Activated CD4-positive, CD25-positive, alpha-beta regulatory T cell treated with anti-CD3 and anti-CD28 coated beads, Interleukin-2, amount 50 U/mL, for 24 hours (primary cell): ENCODE data around the gene IL17RB.

Source experiments
- ATAC-seq, 2 donors: fragments of 150-1000 bp; cut with Tn5 transposase; one replicate each; pipeline ENCODE4 v1.10.0; 2021; ENCODE audit warnings: mild to moderate bottlenecking in 1 of 2, moderate library complexity in 1 of 2

Gene IL17RB

DNA sequence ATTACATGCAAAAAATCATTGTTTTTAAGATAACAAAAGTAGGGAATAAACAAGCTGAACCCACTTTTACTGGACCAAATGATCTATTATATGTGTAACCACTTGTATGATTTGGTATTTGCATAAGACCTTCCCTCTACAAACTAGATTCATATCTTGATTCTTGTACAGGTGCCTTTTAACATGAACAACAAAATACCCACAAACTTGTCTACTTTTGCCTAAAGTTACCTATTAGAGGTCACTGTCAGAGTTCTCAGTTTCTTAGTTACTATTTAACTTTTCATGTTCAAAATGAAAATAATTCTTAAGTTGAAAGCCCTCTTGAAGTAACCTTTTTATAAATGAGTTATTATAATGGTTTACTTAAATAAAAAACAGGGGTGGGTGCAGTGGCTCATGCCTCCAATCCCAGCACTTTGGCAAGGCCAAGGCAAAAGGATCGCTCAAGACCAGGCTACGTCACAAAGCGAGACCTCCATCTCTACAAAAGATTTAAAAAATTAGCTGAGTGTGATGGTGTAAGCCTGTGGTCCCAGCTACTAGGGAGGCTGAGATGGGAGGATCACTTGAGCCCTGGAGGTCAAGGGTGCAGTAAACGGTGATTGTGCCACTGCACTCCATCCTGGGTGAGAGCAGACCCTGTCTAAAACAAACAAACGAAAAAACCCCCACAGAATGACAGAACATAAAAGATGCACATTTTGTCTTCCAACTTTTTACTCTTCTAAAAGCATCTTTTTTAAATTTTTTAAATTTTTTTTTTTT, 19.5 kb downstream of the IL17RB start:
- ATAC-seq, result no peak

DNA sequence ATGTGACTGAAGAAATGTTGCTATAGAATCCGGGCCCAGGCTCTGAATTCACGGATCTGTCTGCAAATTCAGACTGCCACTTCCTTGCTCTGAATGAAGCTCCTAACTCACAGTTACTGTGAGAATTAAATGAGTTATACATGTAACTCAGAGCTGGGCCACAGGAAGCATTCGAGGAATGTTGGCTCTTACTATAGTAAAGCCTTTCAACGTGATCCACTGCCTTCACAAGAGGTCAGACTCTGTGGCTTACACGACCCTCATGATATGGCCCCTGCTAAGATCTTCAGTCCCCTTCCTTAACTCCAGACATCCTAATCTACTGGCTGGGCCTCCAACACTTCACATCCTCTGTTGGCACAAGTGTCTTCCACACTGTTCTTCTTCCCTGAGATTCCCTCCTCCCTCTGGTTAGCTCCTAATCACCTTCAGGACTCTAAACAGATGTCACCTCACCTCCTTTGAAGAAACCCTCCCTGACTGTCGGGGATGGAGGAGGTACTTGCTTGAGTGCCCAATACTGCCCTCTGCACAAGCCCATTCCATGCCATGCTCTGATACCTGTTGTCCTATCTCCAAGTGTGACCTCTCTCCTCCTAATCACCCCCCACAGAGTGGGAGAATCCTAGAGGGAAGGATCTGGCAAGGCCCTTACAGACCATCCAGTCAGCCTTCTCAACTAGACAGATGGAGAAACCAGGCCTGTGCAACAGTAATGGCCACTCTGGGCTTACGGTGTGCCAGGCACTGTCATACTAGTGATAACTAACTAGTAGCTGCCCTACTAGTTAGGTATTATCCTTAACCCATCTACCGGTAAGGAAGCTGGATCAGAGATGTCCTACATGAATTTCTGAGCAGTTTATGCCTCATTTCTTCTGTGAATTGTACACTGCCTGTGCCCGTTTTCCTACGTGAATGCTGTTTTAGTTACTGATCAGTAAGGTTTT, 34.3 kb downstream of the IL17RB start:
- no peak for ATAC-seq

DNA sequence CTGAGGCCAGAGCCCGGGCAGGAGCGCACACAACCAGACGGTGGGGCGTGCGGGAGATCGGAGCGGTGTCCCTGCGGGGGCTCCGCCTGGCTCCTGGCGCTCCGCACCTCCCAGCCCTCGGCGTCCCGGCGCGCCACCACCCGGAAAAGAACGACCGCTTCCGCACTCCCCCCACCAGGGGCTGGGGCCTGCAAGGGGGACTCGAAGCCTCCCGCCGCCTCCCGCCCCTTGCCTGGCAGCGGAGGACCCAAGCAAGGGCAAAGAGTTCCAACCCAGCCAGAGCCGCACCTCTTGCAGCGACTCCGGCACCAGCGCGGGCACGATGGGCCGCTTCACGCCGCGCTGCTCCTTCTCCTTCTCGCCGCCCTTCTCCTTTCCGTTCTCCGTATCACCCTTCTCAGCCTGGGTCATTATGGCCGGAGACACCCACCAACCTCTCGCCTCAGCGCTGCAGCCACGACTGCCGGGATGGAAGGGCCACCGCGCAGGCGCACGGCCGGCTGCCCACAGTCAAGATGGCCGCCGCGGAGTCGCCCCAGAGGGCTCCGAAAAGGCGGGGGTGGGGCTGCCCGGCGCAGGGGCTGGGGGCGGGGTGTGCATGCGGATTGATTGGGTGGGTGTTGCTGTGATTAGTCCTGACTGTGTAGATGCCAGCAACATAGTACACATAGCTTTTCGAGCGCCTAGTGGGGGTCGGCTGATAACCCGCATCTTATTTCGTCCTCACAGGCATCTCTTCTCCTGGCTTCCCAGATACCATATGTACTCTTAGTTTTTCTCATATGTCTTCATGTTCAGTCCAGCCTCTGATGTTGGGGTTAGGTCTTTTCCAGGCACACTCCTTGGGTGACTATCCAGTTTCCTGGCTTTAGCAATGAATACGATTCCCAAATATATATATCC, 35.6 kb downstream of the IL17RB start, which contains the start of gene ACTR8:
Gene ACTR8 (minus strand): TSS at position 462 of the 903 bp plus-strand sequence. CDS start 51 bp downstream, at position 411.
- ATAC-seq, result peak; percentile 90 to 93

DNA sequence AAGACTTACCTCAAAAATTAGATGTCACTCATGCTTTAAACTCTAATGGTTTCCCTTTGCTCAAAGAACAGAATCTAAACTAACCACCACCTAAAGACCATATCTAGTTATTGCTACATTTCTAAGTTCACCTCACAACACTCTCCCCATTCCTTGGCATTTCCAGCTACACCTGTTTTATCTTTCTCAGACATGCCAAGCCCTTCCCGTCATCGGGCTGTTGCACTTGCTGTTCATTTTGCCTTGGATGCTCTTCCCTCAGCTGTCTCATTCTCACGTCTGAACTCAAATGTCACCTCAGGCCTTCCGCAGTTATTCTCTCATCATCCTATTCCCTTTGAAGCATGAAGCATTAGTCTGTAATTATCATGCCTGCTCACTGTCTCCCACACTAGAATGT, 36.6 kb downstream of the IL17RB start:
- no peak for ATAC-seq

DNA sequence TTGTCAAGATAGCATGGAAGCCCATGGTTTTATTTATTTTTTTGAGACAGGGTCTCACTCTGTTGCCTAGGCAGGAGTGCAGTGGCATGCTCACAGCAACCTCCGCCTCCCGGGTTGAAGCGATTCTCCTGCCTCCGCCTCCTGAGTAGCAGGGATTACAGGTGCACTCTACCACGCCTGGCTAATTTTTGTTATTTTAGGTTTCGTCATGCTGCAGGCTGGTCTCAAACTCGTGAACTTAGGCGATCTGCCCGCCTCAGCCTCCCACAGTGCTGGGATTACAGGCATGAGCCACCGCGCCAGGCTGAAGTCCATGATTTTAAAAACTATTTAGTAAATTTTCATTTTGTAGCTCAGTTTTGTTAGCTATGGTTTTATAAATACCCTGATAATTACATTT, 38.3 kb downstream of the IL17RB start:
- ATAC-seq, result no peak

DNA sequence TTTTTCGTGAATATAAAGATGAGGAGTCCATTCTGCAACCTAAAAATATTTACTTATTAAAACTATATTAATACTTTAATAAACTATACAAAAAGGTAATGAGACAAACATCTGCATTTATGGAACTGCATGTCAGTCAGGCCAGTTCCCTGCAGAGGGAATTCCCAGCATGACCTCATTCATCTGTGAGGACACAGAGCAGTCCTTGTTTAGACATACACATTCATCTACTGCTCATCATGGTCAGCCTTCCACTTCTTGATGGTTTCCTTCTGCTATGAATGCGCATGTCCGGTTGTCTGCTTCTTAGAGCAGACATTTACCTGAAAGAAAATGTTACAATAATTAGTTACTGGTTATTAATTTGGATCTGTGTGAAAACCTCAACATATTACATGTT, 38.9 kb downstream of the IL17RB start:
- no peak for ATAC-seq

DNA sequence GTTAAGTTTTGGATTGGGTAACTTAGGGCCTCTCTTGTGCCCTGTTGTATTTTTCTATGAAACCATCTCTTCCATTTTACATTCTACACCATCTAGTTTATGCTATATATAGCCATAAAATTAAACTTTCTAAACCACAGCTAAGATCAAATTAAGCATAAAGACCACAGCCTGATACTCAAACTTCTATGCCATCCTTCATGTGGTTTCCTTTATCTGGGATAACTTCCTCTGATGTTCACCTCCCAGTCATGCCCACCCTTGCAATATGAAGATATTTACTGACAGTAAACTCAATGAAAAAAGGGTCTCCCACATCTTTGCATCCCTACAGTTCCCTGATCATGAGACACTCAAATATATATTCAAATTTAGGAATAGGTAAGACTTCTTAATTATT, 41.1 kb downstream of the IL17RB start:
- ATAC-seq, result no peak

DNA sequence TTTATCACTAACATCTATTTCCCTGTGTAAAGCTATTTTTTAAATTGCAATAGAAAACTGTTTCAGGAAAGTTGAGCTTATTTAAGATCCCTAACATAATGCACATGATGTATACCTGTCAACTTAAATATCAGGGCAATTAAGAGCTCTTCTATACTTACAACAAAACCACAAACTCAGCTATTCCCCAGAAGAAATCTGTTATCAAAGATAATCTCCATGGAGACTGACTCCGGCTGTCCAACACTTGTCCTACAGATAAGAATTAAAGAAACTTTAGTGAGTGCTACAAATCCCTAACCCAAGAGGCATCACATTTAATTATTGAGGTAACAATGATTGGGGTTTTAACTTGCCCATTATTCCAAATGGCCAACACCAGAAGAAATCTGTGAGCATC, 41.9 kb downstream of the IL17RB start:
- no peak for ATAC-seq

DNA sequence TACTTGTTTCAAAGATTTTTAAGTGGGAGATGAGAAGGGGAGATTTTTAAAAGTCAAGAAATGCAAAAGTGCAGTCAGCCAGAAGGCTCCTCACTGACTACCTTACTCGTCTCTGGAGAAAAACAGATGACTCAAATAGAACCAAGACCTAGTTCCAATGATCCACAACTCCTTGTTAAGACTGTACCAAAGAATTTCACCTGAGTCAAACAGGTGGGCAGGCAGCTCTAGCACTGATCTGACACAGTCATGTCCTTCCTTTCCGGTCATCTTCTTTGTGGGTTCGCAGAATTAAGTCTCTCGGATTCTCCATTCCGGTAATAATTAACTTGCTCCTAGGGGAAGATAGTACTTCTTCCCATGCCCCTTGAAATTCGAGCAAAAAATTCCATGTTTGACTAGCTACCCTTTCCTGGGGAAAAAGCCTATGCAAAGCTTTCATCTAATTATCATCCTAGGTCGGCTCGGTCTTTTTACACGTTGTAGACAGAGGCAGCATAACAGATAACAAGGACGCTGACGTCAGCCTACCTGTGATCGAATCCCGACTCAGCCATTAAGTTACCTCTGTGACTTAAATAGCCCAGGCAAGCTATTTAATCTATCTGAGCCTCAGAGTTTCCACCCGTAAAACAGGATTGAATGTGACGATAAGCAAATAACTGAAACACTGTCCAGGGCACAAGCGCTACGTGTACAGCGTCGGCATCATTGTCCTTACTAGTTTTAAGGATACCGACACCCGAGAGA, 44.5 kb downstream of the IL17RB start:
- ATAC-seq, result peak; percentile 18 to 42

DNA sequence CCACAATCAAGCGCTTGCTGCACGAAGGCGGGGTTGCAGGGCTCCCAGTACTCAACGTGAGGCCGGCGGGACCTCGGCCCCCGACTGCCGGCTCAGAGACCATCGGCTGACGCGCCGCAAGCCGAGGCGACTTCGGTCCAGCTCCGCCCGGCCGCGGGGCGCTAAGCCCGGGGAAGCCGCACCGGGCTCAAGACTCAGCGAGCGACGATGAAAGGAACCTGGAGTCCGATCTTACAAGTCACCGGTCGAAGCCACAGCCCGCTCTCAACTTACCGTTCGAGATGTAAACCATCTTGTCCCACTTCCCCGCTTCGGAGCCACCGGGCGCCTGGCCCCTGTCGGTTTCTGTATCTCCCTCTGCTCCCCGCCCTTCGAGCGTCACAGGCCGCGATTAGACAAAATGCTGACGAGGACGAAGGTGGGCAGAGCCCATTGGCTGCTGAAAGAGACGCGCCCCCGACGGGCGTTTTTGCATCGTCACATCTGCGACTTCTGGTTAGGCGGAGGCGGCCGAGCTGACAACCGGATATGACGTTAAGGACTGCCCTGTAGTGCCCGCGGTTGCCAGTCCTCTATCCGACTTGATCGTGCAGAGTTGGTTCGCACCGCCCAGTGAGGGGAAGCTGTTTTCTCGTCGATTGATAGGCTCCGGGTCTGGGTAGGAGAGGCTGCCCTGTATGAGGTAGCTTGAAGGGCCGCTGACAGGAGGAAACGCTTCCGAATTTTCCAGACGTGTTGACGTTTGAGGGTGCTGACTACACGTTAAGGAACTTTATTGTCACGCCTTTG, 45.3 kb downstream of the IL17RB start, which contains the start of gene SELENOK:
Gene SELENOK (minus strand): TSS at position 363 of the 789 bp plus-strand sequence.
- ATAC-seq, result peak; percentile 95 to 97

DNA sequence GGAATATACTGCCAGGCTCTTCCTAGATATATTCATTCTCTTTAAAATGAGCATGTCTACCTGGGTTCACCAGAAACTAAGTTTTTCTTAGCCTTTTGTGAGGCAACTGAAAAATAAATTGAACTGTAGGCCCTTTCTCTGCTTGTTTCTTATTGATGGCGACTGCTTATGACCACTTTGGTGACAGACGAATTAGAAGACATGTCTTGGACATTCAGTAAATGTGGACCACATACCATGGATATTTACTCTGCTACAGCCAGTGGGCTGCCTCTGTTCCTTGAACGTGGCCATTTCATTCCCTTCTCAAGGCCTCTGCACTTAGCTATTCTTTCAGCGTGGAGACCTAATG, 45.9 kb downstream of the IL17RB start:
- ATAC-seq, result no peak

DNA sequence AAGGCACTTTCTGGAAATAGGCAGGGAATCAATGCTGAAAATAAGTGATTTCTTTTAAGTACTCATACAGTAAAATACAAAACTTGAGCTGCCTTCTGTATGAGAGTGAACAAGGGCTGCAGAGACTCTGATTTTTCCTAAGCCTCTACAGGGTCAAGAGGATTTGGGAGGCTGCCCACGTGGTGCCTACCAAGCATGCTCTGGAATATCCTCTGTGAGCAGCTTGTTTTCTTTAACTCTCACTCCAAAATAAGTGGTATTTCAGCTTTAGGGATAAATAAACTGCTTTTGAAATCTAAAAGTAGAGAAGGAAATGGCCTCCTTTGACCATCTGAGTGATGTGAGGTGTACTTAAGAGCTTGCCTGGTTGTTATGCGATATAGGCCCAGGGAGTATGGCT, 53.4 kb downstream of the IL17RB start:
- no peak for ATAC-seq

DNA sequence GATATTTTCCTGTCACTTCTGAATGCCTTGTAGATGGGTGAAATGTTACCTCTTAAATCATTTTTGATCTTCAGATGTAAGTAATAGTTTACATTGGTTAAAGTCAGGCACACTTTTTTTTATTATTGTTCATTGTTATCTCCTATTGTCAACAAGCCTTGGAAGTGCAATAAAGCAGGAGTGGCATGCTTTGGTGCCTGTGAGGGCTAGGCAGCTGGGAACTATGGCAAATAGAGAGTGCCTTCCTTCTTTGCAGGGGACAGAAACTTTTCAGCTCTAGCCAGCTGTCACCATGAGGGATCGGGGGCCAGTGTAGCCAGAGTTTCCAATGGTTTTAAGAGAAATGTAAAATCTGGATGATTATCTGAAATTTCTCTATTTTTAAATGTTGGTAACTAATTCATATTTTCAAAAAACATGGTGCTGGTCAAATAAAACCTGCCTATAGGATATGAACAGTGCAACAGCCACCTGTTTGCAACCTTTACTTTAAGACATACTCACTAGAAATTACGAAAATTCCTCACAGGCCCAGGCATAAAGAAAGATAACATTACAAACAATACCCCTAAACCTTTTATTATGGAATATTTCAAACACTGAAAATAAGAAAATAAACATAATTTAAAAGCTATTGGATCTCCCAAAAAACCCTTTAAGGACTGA, 54.4 kb downstream of the IL17RB start:
- ATAC-seq, result no peak

DNA sequence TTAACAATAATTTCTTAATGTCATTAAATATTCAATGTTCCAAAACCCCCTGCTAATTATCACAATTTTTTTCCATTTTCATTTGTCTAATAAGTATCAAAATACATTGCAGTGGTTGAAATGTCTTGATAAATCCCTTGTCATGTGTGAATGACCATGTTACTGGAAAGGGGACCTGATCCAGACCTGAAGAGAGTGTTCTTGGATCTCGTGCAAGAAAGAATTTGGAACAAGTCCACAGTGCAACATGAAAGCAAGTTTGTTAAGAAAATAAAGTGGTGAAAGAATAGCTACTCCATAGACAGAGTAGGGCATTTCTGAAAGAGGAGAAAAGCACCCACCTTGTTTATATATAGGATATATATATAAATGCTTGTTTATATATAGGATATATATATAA, 55.7 kb downstream of the IL17RB start:
- ATAC-seq, result no peak

DNA sequence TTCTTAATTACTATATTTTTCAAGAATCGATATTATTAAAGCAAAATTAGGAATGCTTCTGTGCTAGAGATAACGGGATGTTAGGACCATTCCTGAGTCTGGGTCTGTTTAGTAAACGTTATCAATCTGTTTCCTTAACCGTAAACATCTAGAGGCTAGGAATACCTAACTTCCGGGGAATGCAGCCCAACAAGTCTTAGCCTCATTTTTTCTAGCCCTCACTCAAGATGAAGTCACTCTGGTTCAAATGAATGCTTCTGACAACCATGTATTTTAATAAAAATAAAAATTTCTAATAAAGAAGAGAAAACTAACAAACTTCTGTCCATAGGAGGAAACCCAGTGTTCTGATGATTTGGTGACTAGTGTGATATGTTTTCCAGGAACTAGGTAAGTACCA, 56.3 kb downstream of the IL17RB start:
- ATAC-seq, result no peak

DNA sequence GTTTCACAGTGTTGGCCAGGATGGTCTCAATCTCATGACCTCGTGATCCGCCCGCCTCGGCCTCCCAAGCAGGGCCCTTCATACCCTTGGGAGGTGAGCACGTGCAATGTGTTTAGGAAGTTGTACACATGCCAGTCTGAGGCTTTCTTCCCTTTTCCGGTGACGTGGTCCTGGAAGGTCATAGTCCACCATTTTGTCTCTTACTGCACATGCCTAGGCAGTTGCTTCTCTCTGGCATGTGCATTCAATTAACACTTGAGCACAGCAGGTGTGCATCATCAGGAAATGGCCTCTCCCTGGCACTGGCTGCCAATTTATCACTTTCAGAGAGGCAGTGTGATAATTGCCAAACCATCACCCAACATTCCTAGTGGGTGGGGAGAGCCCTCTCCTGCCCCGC, 67.0 kb downstream of the IL17RB start:
- ATAC-seq, result no peak
